ENCODE data around the gene ARHGAP45. TPM values are rescaled to one million over a fixed set of nuclear protein-coding genes. Genes with fewer than 3 reads are reported as not detected.
A peak's percentile ranks its signal among the peaks of the same experiment; 100 is the strongest.

The ARHGAP45 gene
- total and polyA plus RNA-seq, 9 of the 15 experiments (the other 6 are each of a cell fraction or from before 2014, with no cell fraction given): 0.08 to 22.1 (median 4.2) TPM

DNA sequence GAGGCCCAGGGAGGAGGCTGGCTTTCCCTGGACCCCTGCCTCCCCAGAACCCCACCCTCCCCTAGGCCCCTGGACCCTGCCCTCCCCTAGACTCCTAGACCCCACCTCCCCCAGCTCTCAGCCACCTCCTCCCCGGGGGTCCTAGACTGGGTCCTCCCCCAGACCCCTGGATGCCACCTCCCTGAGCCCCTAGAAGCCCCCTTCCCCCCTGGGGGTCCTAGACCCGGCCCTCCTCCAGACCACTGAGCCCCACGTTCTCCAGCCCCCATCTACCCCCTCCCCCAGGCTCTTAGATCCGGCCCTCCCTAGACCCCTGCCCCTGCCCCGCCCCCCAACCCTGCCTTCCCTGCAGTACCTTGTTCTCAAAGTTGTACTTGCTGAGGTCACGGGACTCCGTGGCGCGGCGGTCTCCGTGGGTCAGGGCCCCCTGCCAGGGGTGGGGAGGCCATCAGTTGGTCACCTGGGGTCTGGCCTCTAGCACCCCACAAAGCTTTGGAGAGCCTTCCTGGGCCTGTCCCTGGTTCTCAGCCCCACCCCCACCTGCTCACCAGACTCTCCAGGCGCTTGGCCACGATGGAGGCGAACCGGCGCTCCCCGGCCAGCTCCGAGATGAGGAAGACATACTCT, 44.8 kb downstream of the ARHGAP45 start:
- DNase-seq (ENCODE audit: extremely low read depth in 1 of 4, low spot score in 3 of 4) (no peak), ATAC-seq (no peak), FAIRE-seq (no peak)
- Histone ChIP-seq H2AFZ (ENCODE audit: low read depth, low read length) (no peak overlapping the region), H4K20me1 (replicated peaks; ENCODE audit: control insufficient read depth, insufficient read depth, low read length) (no peaks in the 10 kb centered on the region), H3K27me3 (ENCODE audit: control insufficient read depth in 2 of 2, insufficient read depth in 2 of 2, low read length in 2 of 2) (no peaks in the 10 kb centered on the region), H3K9me3 (replicated peaks; ENCODE audit: control insufficient read depth, insufficient read depth, low read depth, low read length) (no peaks in the 10 kb centered on the region), H3K36me3 (ENCODE audit: control insufficient read depth, insufficient read depth, low read length) (peaks cover 70% of the 10 kb centered on the region; the same call in 2 of the 3 replicates), H3K9me1 (ENCODE audit: control insufficient read depth, insufficient read depth, low read length) (no peaks in the 10 kb centered on the region), H3K4me2 (ENCODE audit: insufficient read depth, low read length) (peak overlapping the region; percentile 53; the same call in 1 of the 2 replicates), H3K79me2 (ENCODE audit: control insufficient read depth, insufficient read depth, low read length) (peaks cover 3% of the 10 kb centered on the region; the same call in 1 of the 3 replicates), H3K27ac (ENCODE audit: extremely low read depth, low read depth, low read length) (peak overlapping the region; percentile 35; the same call in 2 of the 3 replicates), H3K4me1 (replicated peaks in 1 of 2; ENCODE audit: control insufficient read depth in 2 of 2, insufficient read depth in 2 of 2, low read length in 2 of 2) (peaks cover 9 to 83% of the 10 kb centered on the region in 2 experiments), H3K4me3 (no peak overlapping the region), H3K9ac (ENCODE audit: insufficient read depth in 1 of 2, low read depth in 2 of 2, low read length in 2 of 2) (peak overlapping the region in 1 of 2 experiments; percentile 82; a peak in 1 of 4 replicates)
- POLR2A ChIA-PET: interaction anchor here (0.7 to 2.3 kb wide), 7 partner anchors 8 to 157 kb away, joined by 3 to 14 read pairs (median 4); partner anchors contain the start of gene GPX4
- TF ChIP-seq, protein P1, sequence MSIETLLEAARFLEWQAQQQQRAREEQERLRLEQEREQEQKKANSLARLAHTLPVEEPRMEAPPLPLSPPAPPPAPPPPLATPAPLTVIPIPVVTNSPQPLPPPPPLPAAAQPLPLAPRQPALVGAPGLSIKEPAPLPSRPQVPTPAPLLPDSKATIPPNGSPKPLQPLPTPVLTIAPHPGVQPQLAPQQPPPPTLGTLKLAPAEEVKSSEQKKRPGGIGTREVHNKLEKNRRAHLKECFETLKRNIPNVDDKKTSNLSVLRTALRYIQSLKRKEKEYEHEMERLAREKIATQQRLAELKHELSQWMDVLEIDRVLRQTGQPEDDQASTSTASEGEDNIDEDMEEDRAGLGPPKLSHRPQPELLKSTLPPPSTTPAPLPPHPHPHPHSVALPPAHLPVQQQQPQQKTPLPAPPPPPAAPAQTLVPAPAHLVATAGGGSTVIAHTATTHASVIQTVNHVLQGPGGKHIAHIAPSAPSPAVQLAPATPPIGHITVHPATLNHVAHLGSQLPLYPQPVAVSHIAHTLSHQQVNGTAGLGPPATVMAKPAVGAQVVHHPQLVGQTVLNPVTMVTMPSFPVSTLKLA (conservative IDR thresholded peaks at IDR 0.05): no peak
- TF ChIP-seq, protein P2, sequence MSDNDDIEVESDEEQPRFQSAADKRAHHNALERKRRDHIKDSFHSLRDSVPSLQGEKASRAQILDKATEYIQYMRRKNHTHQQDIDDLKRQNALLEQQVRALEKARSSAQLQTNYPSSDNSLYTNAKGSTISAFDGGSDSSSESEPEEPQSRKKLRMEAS (CRISPR knock-in tag; IDR thresholded peaks at IDR 0.05): 0 out of 2 replicates have a peak, but pooled peaks have one; percentile 7
- CTCF ChIA-PET (ENCODE audit: low intra/inter-chr PET ratio): interaction anchor here (0.6 to 3.8 kb wide), 3 partner anchors 81 to 129 kb away, joined by 3 to 21 read pairs (median 21); partner anchors contain the start of gene ATP5F1D
- no TSS peak for BruUV-seq (replicated peaks)
- in situ Hi-C loops (cut with MboI): no loop called here
- 6% methylated on average over 9 of the region's 18 CpGs for WGBS (ENCODE audit: insufficient coverage, low coverage, missing lambda C conversion rate)
- intact Hi-C loops (cut with micrococcal nuclease): loop anchor here (2.0 to 5.0 kb wide), 2 partner anchors 81 to 129 kb away; partner anchors contain the start of gene ATP5F1D
